Effector memory CD8-positive, alpha-beta T cell (primary cell): ENCODE data around the gene ZNF526.
A peak's percentile ranks its signal among the peaks of the same experiment; 100 is the strongest.

Experiments
- ATAC-seq: fragments of 150-1000 bp; cut with Tn5 transposase; replicated peaks from 2 replicates; pipeline ENCODE4 v1.10.0; 2021; ENCODE audit warnings: mild to moderate bottlenecking, moderate library complexity
- DNase-seq, 3 experiments: peaks; one replicate each; pipeline ENCODE4 v3.0.0; 2021
- H3K27ac Mint-ChIP-seq, 2 donors: one replicate each; pipeline ENCODE4 v1.8.0; 2022; ENCODE audit warnings: mild to moderate bottlenecking in 2 of 2, mixed read lengths in 2 of 2, moderate library complexity in 2 of 2
- H3K27me3 Mint-ChIP-seq, 2 donors: one replicate each; pipeline ENCODE4 v1.8.0; 2022; ENCODE audit warnings: mixed read lengths in 2 of 2
- H3K36me3 Mint-ChIP-seq: one replicate; pipeline ENCODE4 v1.8.0; 2022; ENCODE audit warnings: mild to moderate bottlenecking, moderate library complexity, mixed read lengths; ENCODE audit not compliant: insufficient read depth
- H3K4me1 Mint-ChIP-seq, 2 donors: one replicate each; pipeline ENCODE4 v1.8.0; 2022; ENCODE audit warnings: low read depth in 2 of 2, mixed read lengths in 2 of 2
- H3K4me3 Mint-ChIP-seq, 2 donors: one replicate each; pipeline ENCODE4 v1.8.0; 2022; ENCODE audit warnings: mild to moderate bottlenecking in 2 of 2, mixed read lengths in 2 of 2, moderate library complexity in 2 of 2
- H3K9me3 Mint-ChIP-seq, 2 donors: one replicate each; pipeline ENCODE4 v1.8.0; 2022; ENCODE audit warnings: mixed read lengths in 2 of 2
- total RNA-seq, 9 experiments: gene quantifications; one replicate each; lab custom pipeline; 2026; lab: John Stamatoyannopoulos, UW

Gene ZNF526
- 15.5 to 37.6 (median 30.3) reads per million in 9 experiments for total RNA-seq

GRCh38 chr19:42219812-42220750, at the start of gene ZNF526:
ZNF526 (plus strand) TSS chr19:42220312; CDS start chr19:42224404, 4,092 bp downstream.
- H3K27me3 Mint-ChIP-seq, result no peaks in the 10 kb centered on the region
- DNase-seq (peak; percentile 93 to 96 (median 95)), ATAC-seq (peak; percentile 76)
- peak within 1 kb of the TSS; percentile 92 to 94 for H3K4me3 Mint-ChIP-seq
- H3K36me3 Mint-ChIP-seq, result peaks cover 42% of the 10 kb centered on the region
- H3K4me1 Mint-ChIP-seq, result peaks cover 48 to 51% of the 10 kb centered on the region in 2 donors
- no peaks in the 10 kb centered on the region for H3K9me3 Mint-ChIP-seq
- H3K27ac Mint-ChIP-seq, result peak within 1 kb of the TSS; percentile 92 to 93

DNA sequence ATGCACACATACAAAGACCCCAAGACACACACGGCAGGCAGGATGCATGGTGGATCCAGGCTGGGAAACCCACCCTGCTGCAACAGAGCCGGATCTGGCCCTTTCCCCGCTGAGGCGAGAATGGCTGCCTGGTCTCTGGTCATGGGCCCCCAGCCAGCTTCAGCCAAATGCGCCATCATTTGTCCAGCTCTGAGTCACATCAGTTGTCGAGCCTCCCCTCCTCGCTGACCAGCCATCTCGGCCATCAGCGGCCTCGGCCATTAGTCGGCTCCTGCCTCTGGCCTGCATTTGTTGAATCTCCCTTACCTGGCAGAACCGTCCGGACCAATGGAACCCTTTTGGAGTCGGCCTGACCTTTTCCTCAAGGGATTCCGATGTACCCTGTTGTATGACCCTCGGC, 49.4 kb upstream of the ZNF526 start:
- Mint-ChIP-seq H3K36me3 (no peaks in the 10 kb centered on the region), H3K27ac (no peak overlapping the region), H3K4me3 (no peak overlapping the region), H3K27me3 (peaks cover 0 to 1% of the 10 kb centered on the region in 2 donors), H3K9me3 (no peaks in the 10 kb centered on the region), H3K4me1 (peaks cover 5 to 11% of the 10 kb centered on the region in 2 donors)
- DNase-seq (no peak), ATAC-seq (no peak)

DNA sequence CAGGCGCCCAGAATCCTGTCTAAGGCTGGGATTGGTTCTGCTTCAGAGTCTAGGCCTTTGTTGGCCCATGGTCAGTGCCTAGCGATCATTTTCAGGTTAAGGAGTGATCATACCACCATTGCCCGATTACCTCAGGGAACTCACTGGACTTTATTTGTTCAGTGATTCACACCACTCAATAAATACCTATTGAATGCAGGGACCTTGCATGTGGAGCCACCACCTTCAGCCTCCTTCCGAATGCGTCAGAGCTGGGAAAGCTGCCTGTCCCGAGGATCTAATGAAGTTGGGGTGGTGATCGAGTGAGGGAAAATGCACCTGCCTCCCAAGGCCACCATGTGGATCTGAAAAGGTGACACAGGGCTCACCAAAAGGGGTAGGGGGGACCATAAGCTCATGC, 47.9 kb upstream of the ZNF526 start:
- Mint-ChIP-seq H3K27me3 (peaks cover 0 to 10% of the 10 kb centered on the region in 2 donors), H3K4me1 (peaks cover 10 to 18% of the 10 kb centered on the region in 2 donors), H3K9me3 (no peaks in the 10 kb centered on the region), H3K27ac (no peak overlapping the region), H3K36me3 (peaks cover 3% of the 10 kb centered on the region), H3K4me3 (no peak overlapping the region)
- no peak for ATAC-seq
- no peak for DNase-seq

DNA sequence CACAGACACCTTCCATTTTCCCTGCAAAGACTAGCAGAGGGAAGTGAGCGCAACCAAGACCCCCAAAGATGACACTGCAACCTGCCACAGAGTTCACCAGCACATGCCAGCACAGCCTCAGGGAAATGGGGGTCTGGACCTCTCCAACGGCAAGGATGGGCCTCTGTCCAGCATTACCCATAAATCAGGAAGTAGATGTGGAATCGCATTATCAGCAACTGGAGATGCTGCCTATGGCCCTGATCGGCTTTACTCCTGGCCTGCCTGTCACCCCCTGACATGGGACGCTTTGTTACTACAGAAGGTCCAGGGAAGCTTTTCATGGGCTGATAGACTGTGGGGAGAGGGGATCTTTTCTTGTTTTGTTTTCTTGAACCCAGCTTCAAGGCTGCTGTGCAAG, 46.4 kb upstream of the ZNF526 start:
- Mint-ChIP-seq H3K27ac (no peak overlapping the region), H3K4me1 (peaks cover 10 to 18% of the 10 kb centered on the region in 2 donors), H3K9me3 (no peaks in the 10 kb centered on the region), H3K4me3 (no peak overlapping the region), H3K36me3 (peaks cover 3% of the 10 kb centered on the region), H3K27me3 (peaks cover 0 to 10% of the 10 kb centered on the region in 2 donors)
- DNase-seq, result no peak
- no peak for ATAC-seq

- peaks cover 3% of the 10 kb centered on the region for H3K36me3 Mint-ChIP-seq
- H3K4me3 Mint-ChIP-seq, result no peak overlapping the region
- DNase-seq (no peak), ATAC-seq (no peak)
- no peaks in the 10 kb centered on the region for H3K9me3 Mint-ChIP-seq
- peaks cover 10 to 18% of the 10 kb centered on the region in 2 donors for H3K4me1 Mint-ChIP-seq
- no peak overlapping the region for H3K27ac Mint-ChIP-seq
- H3K27me3 Mint-ChIP-seq, result peaks cover 0 to 10% of the 10 kb centered on the region in 2 donors
Observed at GRCh38 chr19:42174188-42174587, 45.9 kb upstream of the ZNF526 start.

- Mint-ChIP-seq H3K9me3 (no peaks in the 10 kb centered on the region), H3K4me3 (peak overlapping the region; percentile 83 to 88), H3K36me3 (peaks cover 3% of the 10 kb centered on the region), H3K27me3 (peaks cover 0 to 10% of the 10 kb centered on the region in 2 donors), H3K4me1 (peaks cover 10 to 18% of the 10 kb centered on the region in 2 donors), H3K27ac (peak overlapping the region in 1 of 2 donors; percentile 64)
- ATAC-seq, result no peak
- DNase-seq, result no peak
Observed at GRCh38 chr19:42174958-42175734, 45.0 kb upstream of the ZNF526 start.

- peaks cover 0 to 10% of the 10 kb centered on the region in 2 donors for H3K27me3 Mint-ChIP-seq
- no peaks in the 10 kb centered on the region for H3K9me3 Mint-ChIP-seq
- H3K4me1 Mint-ChIP-seq, result peaks cover 10 to 18% of the 10 kb centered on the region in 2 donors
- DNase-seq (peak in 1 of 3 experiments; percentile 17), ATAC-seq (peak; percentile 31)
- peaks cover 3% of the 10 kb centered on the region for H3K36me3 Mint-ChIP-seq
- peak overlapping the region; percentile 83 to 88 for H3K4me3 Mint-ChIP-seq
- H3K27ac Mint-ChIP-seq, result peak overlapping the region; percentile 21 to 23
Observed at GRCh38 chr19:42175952-42176648, 44.0 kb upstream of the ZNF526 start.

GRCh38 chr19:42176649-42176989, 43.5 kb upstream of the ZNF526 start:
- Mint-ChIP-seq H3K27ac (peak overlapping the region; percentile 21 to 23), H3K9me3 (no peaks in the 10 kb centered on the region), H3K27me3 (peaks cover 0 to 10% of the 10 kb centered on the region in 2 donors), H3K4me3 (peak overlapping the region; percentile 83 to 88), H3K36me3 (peaks cover 3% of the 10 kb centered on the region), H3K4me1 (peaks cover 10 to 18% of the 10 kb centered on the region in 2 donors)
- DNase-seq, result no peak
- peak; percentile 58 for ATAC-seq

GRCh38 chr19:42176990-42177685, 43.0 kb upstream of the ZNF526 start:
- DNase-seq (peak; percentile 69 to 75 (median 72)), ATAC-seq (peak; percentile 93)
- H3K4me1 Mint-ChIP-seq, result peaks cover 11 to 23% of the 10 kb centered on the region in 2 donors
- H3K36me3 Mint-ChIP-seq, result peaks cover 4% of the 10 kb centered on the region
- no peaks in the 10 kb centered on the region for H3K9me3 Mint-ChIP-seq
- H3K4me3 Mint-ChIP-seq, result no peak overlapping the region
- H3K27me3 Mint-ChIP-seq, result peaks cover 0 to 10% of the 10 kb centered on the region in 2 donors
- no peak overlapping the region for H3K27ac Mint-ChIP-seq

DNA sequence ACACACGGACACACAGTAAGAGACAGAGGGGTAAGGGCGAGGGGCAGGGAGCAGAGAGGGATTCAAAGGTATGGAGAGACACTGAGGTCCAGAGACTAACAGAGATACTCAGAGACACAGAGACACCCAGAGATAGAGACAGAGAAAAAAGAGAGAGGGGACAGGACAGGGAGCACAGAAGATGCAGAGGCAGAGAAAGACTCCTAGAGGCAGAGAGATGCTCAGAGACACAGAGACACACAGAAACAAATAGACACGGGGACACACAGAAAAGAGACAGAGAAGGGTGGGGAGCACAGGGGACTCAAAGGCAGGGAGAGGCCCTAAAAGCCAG, 42.5 kb upstream of the ZNF526 start:
- Mint-ChIP-seq H3K36me3 (peaks cover 5% of the 10 kb centered on the region), H3K27ac (no peak overlapping the region), H3K27me3 (peaks cover 0 to 10% of the 10 kb centered on the region in 2 donors), H3K9me3 (no peaks in the 10 kb centered on the region), H3K4me3 (no peak overlapping the region), H3K4me1 (peaks cover 14 to 28% of the 10 kb centered on the region in 2 donors)
- ATAC-seq (no peak), DNase-seq (no peak)

- Mint-ChIP-seq H3K4me1 (peaks cover 19 to 37% of the 10 kb centered on the region in 2 donors), H3K4me3 (no peak overlapping the region), H3K27ac (no peak overlapping the region), H3K27me3 (peaks cover 0 to 10% of the 10 kb centered on the region in 2 donors), H3K36me3 (peaks cover 5% of the 10 kb centered on the region), H3K9me3 (no peaks in the 10 kb centered on the region)
- no peak for ATAC-seq
- DNase-seq, result no peak
Observed at GRCh38 chr19:42178791-42179674, 41.1 kb upstream of the ZNF526 start.

GRCh38 chr19:42184401-42184861, 35.7 kb upstream of the ZNF526 start:
- no peaks in the 10 kb centered on the region for H3K9me3 Mint-ChIP-seq
- H3K36me3 Mint-ChIP-seq, result peaks cover 7% of the 10 kb centered on the region
- peaks cover 37 to 49% of the 10 kb centered on the region in 2 donors for H3K4me1 Mint-ChIP-seq
- DNase-seq (peak; percentile 47 to 58 (median 57)), ATAC-seq (peak; percentile 64)
- H3K27me3 Mint-ChIP-seq, result no peaks in the 10 kb centered on the region
- H3K27ac Mint-ChIP-seq, result peak overlapping the region; percentile 9 to 50
- peak overlapping the region; percentile 45 to 71 for H3K4me3 Mint-ChIP-seq
